Posterior cingulate gyrus (tissue), 11 donors: Measurements from ENCODE around the gene MROH2B.

Source experiments
- DNase-seq, 10 donors: peaks; one replicate each; pipeline versions ENCODE4 v3.0.0 to v3.0.0-alpha.2; 2020 to 2021; ENCODE audit warnings: mixed read lengths in 3 of 10
- intact Hi-C: fragments of 100-400 bp; cut with DNase I; formaldehyde crosslinking; loops from one replicate; pipeline ENCODE4 v1.15.1; 2023

MROH2B gene

DNA sequence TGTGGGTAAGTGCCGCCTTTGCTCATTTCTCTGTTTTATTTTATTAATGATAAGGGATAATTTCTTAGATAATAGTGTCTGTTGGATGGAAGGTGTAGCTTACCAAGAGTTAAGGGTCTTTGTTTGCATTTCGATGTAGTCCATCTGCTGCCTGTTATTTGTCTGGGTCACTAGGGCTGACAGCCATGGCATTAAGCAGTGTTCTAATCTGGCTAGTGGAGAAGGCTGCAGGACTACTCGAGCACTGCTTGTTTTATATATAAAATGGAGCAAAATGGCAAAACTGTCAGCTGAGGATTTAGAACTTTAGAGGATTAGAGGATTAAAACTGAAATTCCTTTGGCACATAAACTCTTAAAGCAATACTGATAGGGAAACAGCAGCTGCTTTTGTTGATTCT, 94.3 kb downstream of the MROH2B start:
- DNase-seq = no peak
- intact Hi-C loops = no loop called here

DNA sequence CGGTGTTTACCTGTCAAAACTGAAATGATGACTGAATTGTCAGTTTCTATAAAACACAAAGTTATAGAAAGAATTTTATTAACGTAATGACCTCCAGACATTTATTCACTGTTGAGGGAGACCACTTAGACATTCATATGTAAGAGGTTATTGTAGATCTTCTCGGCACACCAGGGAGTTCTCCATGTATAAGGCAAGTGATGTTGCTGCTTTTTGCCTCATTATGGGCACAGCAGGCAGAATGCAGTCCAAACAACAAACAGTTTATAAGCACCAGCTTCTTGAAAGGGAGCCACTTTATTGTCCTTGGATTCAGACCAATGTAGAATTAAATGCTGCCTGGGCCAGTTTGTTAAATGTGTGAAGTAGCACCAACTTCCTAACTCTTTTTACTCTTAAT, 95.1 kb downstream of the MROH2B start:
- DNase-seq = no peak
- intact Hi-C loops = no loop called here

DNA sequence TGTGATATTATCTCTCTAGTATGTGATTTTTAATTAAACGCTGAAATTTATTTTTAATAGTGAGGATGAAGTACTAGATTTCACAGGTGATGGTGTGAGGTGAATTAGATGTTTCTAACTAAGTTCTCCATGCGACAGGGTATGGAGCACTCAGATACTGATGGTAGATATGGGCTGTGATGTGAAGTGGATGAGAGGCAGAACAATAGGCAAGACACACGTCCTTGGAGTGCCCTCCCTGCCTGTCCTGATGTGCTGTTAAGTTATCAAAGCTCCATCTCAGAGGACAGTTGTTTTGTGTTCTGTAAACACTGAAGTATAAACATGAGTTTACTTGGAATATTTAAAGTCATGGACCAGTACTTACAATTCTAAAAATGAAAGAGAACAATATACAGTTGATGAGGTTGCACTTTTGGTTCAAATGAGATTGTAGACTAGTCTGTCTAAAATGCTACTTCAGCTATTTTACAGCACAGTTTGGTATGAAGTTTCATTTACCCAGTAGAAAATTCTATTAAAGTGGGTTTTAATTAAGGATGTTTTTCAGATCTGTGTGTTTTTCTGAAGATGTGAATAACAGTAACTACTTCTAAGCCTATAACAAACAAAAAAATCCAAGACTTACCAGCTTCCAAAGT, 97.7 kb downstream of the MROH2B start:
- intact Hi-C loops = no loop called here
- no peak for DNase-seq

DNA sequence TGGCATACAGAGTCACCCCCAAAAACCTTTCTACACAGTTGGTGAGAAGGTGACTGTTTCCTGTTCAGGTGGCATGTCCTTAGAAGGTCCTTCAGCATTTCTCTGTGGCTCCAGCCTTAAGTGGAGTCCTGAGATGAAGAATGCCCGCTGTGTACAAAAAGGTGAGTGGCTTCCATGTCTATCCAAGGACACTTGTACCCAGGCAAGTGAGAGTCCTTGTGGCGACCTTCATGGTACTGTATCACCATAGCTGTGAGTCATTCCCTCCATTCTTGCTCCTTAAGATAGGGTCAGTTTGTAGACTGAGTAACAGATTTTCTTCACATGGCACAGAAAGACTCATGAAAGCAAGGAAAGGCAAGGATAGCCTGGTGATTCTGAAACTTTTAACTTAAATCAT, 98.7 kb downstream of the MROH2B start:
- intact Hi-C loops = no loop called here
- DNase-seq = no peak

DNA sequence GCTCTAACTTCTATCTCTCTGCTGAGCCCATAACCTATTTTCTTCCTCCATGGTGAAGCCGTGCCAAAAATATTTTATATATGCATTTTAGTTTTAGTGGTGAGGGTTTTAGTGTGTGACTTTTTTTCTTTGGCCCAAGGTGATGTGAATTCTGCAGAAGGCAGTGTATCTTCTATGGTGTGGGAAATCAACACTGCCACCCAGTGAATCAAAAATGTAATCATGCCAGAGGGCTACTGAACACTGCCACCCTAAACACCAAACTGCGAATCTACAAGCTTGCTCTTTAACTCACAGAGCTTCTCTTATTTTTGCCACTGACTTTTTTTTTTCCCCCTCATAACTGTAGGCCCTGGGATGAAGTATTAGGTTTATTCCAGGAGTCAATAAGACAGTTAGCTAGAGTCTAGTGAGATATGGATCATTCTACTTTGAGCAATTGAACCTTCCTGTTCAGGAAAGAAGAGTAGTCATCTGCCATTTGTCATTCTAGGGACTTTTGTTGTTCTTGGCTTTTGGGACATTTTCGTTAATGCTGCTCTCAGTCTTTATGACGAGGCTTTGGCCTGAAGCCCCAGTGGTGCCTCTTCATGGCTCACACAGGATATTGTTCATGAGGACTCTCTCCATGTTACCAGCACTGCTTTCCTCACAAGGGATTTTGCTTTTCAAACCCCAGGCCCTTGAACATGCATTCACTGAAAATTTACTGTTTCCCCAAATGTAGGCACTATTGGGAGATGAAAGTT, 108.8 kb downstream of the MROH2B start:
- intact Hi-C loops = no loop called here
- no peak for DNase-seq

DNA sequence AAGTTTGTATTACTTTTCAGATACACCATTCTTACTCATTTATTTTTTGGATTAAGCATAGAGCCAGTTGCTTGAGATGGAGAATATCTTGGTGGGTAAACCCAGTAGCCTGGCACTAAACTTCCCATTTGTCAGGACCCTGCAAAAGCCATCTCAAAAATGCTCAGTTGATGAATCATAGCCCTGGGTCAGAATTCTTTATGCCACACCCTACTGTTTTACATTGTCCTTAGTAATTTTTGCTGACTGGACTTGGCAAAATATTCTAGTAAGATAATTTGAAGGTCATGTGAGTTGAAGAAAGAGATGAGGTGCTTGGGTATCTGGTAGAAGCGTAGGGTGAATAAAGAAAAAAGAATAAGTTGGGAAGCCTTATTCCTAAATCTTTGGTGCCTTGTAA, 111.1 kb downstream of the MROH2B start:
- intact Hi-C loops = no loop called here
- no peak for DNase-seq

DNA sequence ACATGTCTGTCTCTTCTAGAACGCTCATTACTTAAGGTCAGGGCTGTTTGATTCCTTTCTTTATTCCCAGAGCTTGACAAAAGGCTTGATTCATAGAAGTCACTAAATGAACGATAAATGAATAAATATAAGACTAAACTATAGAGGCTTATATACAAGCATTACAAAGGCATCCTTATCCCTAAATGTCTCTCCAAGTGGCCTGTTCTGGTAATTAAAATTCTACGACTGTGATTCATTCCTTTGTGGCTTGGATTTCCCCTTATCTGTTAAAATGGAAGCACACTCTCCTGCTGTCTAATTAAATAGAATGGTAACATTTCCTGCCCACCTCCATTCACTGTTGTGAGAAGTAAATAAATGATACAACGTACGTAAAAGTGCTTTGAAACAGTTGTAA, 112.3 kb downstream of the MROH2B start:
- no peak for DNase-seq

DNA sequence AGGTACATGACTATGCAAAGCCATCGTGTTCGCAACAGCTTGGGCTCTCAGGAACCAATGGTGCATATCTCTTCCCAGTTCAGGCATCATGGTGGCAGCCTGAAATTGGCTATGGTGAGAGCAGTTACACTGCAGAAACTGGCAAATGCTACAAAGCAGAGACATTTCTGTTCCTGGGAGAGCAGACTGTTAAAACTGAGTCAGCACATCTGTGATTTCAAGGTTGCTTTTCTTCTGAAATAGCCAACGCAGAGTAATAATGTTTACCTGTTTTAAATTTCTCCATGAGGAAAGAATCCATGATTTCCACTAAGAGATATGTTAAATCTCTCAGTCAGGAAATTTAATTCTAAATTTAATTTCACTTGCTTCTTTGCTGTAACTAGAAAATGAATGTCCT, 114.1 kb downstream of the MROH2B start:
- no peak for DNase-seq
- intact Hi-C loops = no loop called here

More for the DNA sequence above, 112.3 kb downstream of the MROH2B start:
- intact Hi-C loops = no loop called here

DNA sequence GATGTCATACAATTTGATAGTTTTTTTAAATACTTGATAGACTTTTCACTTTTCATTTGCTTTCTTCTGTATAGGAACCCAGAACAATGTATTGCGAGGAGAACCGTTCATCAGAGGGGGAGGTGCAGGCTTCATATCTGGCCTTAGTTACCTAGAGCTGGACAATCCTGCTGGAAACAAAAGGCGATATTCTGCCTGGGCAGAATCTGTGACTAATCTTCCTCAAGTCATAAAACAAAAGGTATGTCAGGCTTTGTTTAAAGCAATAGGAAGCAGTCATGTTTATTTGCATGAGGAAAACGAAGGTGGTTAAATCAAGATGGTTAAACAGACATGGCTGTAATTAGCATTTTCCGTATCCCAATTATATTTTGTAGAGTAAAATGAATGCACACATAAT, 115.8 kb downstream of the MROH2B start:
- DNase-seq = no peak
- intact Hi-C loops = no loop called here
